T-helper 1 cell treated with Interleukin-12 subunit alpha and Interleukin-12 subunit beta and Interleukin-4 antibody, amounts not matched to agents 30 μg/mL and 1 μg/mL, for 36 hours (primary cell): ENCODE measurements around the gene EHD1.

Experiments
- H3K27ac Mint-ChIP-seq: one replicate; pipeline ENCODE4 v1.8.0; 2021; ENCODE audit warnings: mild to moderate bottlenecking, mixed read lengths
- H3K27me3 Mint-ChIP-seq: one replicate; pipeline ENCODE4 v1.8.0; 2021; ENCODE audit warnings: low read depth, mixed read lengths
- H3K36me3 Mint-ChIP-seq: one replicate; pipeline ENCODE4 v1.8.0; 2021; ENCODE audit warnings: low read depth, mixed read lengths
- H3K4me1 Mint-ChIP-seq: one replicate; pipeline ENCODE4 v1.8.0; 2021; ENCODE audit warnings: low read depth, mixed read lengths
- H3K4me3 Mint-ChIP-seq: one replicate; pipeline ENCODE4 v1.8.0; 2021; ENCODE audit warnings: mild to moderate bottlenecking, moderate library complexity, mixed read lengths
- H3K9me3 Mint-ChIP-seq: one replicate; pipeline ENCODE4 v1.8.0; 2021; ENCODE audit warnings: mixed read lengths

EHD1 gene

DNA sequence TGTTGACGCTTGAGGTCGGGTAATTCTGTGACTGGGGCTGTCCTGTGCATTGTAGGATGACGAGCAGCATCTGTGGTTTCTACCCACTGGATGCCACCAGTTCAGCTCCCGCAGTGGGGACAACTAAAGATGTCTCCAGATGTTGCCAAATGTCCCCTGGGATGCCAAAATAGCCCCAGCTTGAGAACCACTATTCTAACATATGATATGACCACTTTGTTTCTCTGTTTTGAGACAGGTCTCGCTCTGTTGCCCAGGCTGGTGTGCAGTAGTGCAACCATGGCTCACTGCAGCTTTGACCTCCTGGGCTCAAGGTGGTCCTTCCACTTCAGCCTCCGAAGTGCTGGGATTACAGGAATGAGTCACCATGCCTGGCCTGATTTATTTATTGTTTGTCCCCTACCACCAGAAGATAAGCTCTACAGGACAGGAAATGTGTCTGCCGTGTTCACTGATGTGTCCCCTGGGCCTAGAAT is 63.7 kb downstream of the EHD1 start:
- H3K4me3 Mint-ChIP-seq: no peak overlapping the region
- peaks cover 6% of the 10 kb centered on the region for H3K4me1 Mint-ChIP-seq
- no peak overlapping the region for H3K27ac Mint-ChIP-seq
- no peaks in the 10 kb centered on the region for H3K36me3 Mint-ChIP-seq
- no peaks in the 10 kb centered on the region for H3K9me3 Mint-ChIP-seq
- peaks cover 8% of the 10 kb centered on the region for H3K27me3 Mint-ChIP-seq

DNA sequence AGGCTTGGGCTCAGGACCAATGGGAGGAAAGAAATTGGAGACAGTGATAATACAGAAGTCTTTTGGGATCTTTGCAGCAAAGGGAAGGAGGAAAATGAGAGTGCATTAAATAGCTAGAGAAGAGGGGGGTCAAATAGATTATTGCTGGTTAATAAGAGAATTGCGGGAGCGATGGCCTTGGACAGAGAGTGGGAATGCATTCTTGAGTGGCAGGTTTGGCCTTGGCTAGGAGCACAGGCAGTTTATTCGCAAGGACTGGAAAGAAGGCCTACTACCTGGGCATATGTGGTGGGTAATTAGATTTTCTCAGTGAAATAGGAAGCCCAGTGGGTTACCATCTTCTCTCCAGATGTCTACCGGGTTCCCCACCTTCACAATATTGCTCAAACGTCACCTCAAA is 64.6 kb downstream of the EHD1 start:
- Mint-ChIP-seq H3K4me1 (peaks cover 12% of the 10 kb centered on the region), H3K9me3 (no peaks in the 10 kb centered on the region), H3K36me3 (no peaks in the 10 kb centered on the region), H3K27ac (no peak overlapping the region), H3K27me3 (peaks cover 8% of the 10 kb centered on the region), H3K4me3 (no peak overlapping the region)

DNA sequence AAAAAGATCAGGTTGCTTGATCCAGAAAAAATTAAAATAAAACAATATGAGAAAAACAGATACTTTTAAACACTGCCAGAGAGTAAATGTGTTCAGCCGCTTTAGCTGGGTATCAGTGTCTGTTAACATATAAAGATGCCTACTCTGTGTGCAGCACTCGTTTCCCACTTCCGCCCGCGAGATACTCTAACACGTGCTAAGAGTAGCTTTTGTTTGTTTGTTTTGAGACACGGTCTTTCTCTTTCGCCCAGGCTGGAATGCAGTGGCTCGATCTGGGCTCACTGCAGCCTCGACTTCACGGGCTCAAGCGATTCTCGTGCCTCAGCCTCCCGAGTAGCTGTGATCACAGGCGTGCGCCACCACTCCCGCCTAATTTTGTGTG is 67.5 kb downstream of the EHD1 start:
- peak overlapping the region; percentile 97 for H3K4me3 Mint-ChIP-seq
- H3K36me3 Mint-ChIP-seq: peaks cover 3% of the 10 kb centered on the region
- H3K4me1 Mint-ChIP-seq: peaks cover 16% of the 10 kb centered on the region
- H3K9me3 Mint-ChIP-seq: no peaks in the 10 kb centered on the region
- H3K27ac Mint-ChIP-seq: peak overlapping the region; percentile 81
- peaks cover 4% of the 10 kb centered on the region for H3K27me3 Mint-ChIP-seq

DNA sequence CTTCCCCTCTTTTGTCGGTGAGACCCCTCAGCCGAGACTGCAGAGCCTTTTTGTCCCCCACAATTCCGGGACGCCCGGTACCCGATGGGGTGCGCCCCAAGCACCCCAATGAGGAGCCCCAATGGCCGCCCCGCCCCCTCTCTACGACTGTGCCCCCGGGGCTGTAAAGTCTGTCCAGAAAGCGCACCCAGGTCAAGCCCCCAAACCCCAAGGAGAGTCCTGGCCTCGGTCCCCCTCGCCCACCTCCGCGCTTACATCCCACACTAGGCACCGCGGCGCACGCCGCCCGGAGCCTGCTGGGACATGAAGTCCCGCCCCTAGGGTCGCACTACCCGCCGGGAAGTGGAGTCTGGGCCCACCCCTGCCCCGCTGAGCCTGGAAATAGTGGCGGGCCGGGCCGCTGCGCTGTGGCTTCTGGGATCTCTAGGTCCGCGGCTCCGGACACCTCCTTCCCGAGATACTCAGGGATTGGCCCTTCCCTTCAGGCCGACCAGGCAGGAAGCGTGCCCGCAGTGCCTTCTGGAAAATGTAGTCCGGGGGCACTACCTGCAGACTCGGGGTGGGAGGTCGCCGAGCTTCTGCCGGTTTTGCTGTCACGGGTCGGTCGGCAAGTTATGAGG is 68.0 kb downstream of the EHD1 start, which contains the start of gene MEN1:
MEN1 (minus strand) TSS at position 281 of the 620 bp plus-strand sequence. CDS start 442 bp downstream, outside the sequence.
- Mint-ChIP-seq H3K27ac (peak within 1 kb of the TSS; percentile 81), H3K4me1 (peaks cover 16% of the 10 kb centered on the region), H3K9me3 (no peaks in the 10 kb centered on the region), H3K27me3 (peaks cover 4% of the 10 kb centered on the region), H3K36me3 (peaks cover 6% of the 10 kb centered on the region), H3K4me3 (peak within 1 kb of the TSS; percentile 97)

DNA sequence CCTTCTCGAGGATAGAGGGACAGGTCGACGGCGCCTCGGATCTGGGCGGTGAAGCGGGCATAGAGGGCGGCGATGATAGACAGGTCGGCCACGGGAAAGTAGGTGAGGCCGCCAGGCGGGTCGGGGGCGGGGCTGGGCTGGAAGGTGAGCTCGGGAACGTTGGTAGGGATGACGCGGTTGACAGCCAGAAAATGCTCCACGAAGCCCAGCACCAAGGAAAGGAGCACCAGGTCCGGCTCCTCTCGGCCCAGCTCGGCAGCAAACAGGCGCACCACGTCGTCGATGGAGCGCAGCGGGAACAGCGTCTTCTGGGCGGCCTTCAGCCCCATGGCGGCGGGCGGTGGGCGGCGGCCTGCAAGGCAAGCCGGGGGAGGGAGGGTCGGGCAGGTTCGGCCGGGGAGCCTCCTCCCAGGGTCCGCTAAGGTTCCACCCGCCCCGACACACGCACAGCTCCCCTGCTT is 68.6 kb downstream of the EHD1 start:
- peak overlapping the region; percentile 97 for H3K4me3 Mint-ChIP-seq
- H3K36me3 Mint-ChIP-seq: peaks cover 6% of the 10 kb centered on the region
- peak overlapping the region; percentile 70 for H3K27ac Mint-ChIP-seq
- peaks cover 16% of the 10 kb centered on the region for H3K4me1 Mint-ChIP-seq
- H3K27me3 Mint-ChIP-seq: peaks cover 4% of the 10 kb centered on the region
- H3K9me3 Mint-ChIP-seq: no peaks in the 10 kb centered on the region

DNA sequence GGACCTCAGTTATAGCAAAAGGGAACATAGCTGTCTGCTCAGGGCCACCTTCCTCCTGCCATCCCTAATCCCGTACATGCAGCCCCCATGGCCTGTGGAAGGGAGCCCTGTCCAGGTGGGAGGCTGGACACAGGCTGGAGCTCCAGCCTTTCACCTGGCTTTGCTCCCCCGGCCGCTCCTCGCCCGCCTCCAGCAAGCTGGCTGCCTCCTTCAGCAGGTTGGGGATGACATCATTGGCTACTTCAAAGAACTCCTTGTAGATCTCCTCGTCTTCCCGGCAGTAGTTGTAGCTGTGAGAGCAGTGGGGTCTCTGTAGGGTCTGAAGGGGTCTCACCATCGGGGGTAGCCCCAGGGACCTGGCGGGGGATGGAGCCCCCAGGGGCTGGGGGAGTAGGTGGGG is 72.9 kb downstream of the EHD1 start:
- H3K36me3 Mint-ChIP-seq: peaks cover 6% of the 10 kb centered on the region

DNA sequence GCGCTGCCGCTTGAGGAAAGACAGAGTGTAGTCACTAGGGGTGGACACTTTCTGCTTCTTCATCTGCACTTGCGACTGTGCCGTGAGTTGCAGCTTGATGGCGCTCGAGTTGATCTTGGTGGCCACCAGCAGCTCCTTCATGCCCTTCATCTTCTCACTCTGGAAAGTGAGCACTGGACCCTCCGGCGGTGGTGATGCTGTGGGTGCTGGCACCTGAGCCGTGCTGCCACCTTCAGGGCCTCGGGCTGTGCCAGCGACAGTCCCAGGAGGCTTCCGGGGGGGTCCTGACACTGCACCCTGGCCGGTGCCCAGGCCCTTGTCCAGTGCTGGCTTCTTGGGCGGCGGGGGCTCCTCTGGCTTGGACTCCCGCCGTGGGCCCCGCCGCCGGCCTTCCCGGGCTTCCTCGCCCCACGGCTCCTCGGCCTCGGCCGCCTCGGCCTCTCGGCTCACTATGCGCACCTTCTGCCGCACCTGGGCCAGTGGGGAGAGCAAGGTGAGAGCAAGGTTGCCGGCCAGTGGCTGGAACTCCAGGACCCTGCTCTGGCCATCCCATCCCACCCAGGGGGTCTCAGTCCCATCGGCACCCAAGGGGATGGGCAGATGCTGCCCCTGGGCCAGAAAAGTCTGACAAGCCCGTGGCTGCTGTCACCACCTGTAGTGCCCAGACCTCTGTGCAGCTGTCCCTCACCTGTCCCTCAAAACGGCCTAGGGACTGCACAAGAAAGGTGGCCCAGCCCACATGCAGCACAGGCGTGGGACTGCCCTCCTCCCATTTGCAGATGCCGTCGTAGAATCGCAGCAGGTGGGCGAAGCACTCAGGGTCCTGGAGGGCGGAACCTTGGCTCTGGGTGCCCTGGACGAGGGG is 73.8 kb downstream of the EHD1 start:
- Mint-ChIP-seq H3K27ac (no peak overlapping the region), H3K36me3 (peaks cover 7% of the 10 kb centered on the region), H3K4me1 (peaks cover 17% of the 10 kb centered on the region), H3K27me3 (no peaks in the 10 kb centered on the region), H3K9me3 (no peaks in the 10 kb centered on the region), H3K4me3 (no peak overlapping the region)

More for the DNA sequence above, 72.9 kb downstream of the EHD1 start:
- H3K4me1 Mint-ChIP-seq: peaks cover 20% of the 10 kb centered on the region
- no peaks in the 10 kb centered on the region for H3K27me3 Mint-ChIP-seq
- no peak overlapping the region for H3K4me3 Mint-ChIP-seq
- no peak overlapping the region for H3K27ac Mint-ChIP-seq
- no peaks in the 10 kb centered on the region for H3K9me3 Mint-ChIP-seq

DNA sequence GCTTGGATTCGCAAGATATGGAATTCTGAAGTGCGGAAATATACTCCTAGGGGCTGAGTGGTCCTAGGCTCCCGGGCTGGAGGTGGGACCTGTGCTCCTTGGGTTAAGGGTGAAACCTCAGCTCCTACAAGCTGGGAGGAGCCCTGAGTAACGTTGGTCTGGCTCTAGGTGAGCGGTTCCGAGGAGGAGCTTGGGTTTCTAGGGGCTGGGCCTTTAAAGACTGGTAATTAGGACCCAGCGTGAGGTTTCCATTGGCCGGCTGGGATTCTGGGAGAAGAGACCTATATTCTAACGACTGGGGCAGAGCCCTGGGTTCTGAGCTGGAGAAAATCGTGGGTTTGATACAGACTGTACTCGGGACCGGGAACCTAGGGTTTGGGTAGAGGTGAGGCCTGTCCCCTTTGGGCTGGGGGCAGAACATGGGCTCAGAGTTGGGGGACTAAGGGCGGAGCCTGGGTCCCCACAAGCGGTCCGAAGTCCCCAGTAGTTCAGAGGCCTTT is 74.5 kb downstream of the EHD1 start:
- H3K27me3 Mint-ChIP-seq: no peaks in the 10 kb centered on the region
- peaks cover 13% of the 10 kb centered on the region for H3K4me1 Mint-ChIP-seq
- H3K4me3 Mint-ChIP-seq: peak overlapping the region; percentile 85
- H3K27ac Mint-ChIP-seq: peak overlapping the region; percentile 86
- H3K9me3 Mint-ChIP-seq: no peaks in the 10 kb centered on the region
- peaks cover 10% of the 10 kb centered on the region for H3K36me3 Mint-ChIP-seq

DNA sequence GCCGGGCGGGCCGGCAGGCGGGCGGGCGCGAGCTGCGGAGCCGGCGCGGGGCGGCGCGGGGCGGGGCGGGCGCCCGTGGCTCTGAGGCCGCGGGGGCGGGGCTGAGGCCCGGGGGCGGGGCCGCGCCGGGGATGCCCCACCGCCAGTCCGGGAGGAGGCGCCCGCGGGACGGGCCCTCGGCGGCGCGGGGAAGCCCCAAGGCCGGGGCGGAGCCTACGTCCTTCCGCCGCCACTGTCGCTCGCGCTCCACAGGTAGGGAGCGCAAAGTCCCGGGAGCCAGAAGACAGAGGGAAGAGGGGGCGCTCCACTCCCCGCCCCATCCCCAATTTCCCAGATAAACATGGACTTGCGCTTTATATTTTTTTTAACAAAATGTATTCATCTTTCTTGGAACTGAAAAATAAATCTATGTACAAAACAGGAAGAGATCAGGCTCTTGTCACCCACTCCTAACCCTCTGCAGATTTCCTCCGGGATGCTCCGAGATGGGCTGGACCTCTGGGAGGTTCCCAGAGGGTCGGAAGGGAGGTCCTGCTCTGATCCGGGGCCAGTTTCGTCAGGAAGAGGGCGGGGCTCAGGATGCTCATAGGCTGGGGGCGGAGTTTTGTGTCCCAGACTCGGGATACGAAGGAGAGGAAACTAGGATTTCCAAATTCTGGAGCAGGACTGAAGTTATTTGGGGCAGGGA is 75.1 kb downstream of the EHD1 start, which contains the start of gene MAP4K2:
MAP4K2 (minus strand) TSS at position 57 of the 688 bp plus-strand sequence. CDS start 65 bp downstream, outside the sequence.
- Mint-ChIP-seq H3K27ac (peak within 1 kb of the TSS; percentile 86), H3K4me1 (peaks cover 16% of the 10 kb centered on the region), H3K9me3 (no peaks in the 10 kb centered on the region), H3K36me3 (peaks cover 13% of the 10 kb centered on the region), H3K4me3 (peak within 1 kb of the TSS; percentile 85), H3K27me3 (no peaks in the 10 kb centered on the region)

DNA sequence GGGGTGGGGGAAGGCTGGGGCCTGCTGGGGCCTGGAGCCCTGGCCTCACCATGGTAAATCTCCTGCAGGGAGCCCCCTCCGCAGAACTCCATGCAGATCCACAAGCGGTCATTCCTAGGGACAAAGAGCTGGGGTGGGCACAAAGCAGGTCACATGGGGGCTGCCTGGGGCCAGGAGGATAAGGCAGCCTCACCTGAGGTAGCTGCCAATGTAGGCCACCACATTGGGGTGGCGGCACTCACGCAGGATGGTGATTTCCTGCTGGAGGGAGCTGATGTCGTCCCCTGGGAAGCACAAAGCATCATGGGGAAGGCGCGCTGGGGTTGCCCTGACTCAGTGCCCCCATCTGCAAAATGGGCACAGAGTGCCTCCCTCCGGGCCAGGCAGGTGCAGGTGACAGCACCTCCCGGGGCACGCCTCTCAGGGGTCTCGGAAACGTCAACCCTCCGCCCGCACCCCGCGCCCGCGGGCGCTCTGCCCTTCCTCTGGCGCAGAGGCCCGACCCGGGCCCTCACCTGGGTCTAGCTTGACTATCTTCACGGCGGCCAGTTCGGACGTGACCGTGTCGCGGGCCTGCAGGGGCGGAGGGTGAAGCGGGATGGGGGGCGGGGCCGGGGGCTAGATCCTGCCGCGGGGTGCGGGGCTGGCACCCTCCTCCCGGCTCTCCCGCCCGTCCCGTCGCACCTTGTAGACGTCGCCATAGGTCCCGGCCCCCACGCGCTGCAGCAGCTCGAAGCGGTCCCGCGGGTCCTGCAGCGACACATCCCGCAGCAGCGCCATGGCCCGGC is 75.9 kb downstream of the EHD1 start:
- Mint-ChIP-seq H3K27me3 (no peaks in the 10 kb centered on the region), H3K4me3 (peak overlapping the region; percentile 77), H3K27ac (peak overlapping the region; percentile 52), H3K4me1 (peaks cover 16% of the 10 kb centered on the region), H3K36me3 (peaks cover 13% of the 10 kb centered on the region), H3K9me3 (no peaks in the 10 kb centered on the region)
